OCI-LY3 (cell line): Measurements from ENCODE around the gene EEA1.

Experiments
- CTCF ChIP-seq: fragments of 200-600, 300-600 bp; sonication (generic); IDR thresholded peaks from 2 replicates; pipeline ENCODE4 v1.5.1; 2014; ENCODE audit warnings: antibody characterized with exemption, low read length, low read depth
- EZH2phosphoT487 ChIP-seq: fragments of 200-600 bp; shearing (Covaris generic); IDR thresholded peaks from 2 replicates; pipeline ENCODE4 v1.6.1; 2018; ENCODE audit warnings: antibody characterized with exemption, mixed run types, low read depth

GRCh38 chr12:92740411-92740810, 188.7 kb downstream of the EEA1 start:
- TF ChIP-seq CTCF (no peak), EZH2phosphoT487 (no peak)
